PC-9 (cell line): ENCODE results near the gene SPG21. TPM values are rescaled to one million over a fixed set of nuclear protein-coding genes. Genes with fewer than 3 reads are reported as not detected.
A peak's percentile ranks its signal among the peaks of the same experiment; 100 is the strongest.

Source experiments
- BruUV-seq: library from RNA; stranded (reverse); fragments of 400-500 nt; replicated peaks from 2 replicates; lab custom pipeline; 2021; lab: Mats Ljungman, UMichigan
- CTCF ChIA-PET: fragments of 300-600 bp; sonication (Branson Sonifier 250); formaldehyde crosslinking; loops from one replicate; lab custom pipeline; 2022; ENCODE audit warnings: antibody characterized with exemption; lab: Charles Lee
- POLR2A ChIA-PET: fragments of 300-600 bp; sonication (Branson Sonifier 250); formaldehyde crosslinking; loops from one replicate; lab custom pipeline; 2022; ENCODE audit warnings: antibody characterized with exemption; ENCODE audit not compliant: unreplicated experiment; lab: Charles Lee
- DNase-seq, 2 experiments: peaks; one replicate each; pipeline versions ENCODE4 v3.0.0 to v3.0.0-alpha.2; 2015 to 2022; ENCODE audit warnings: mixed read lengths in 1 of 2
- H2AFZ ChIP-seq: fragments of 200-600 bp; sonication (generic); 2 replicates; pipeline ENCODE4 v1.8.1; 2017; ENCODE audit warnings: antibody characterized with exemption
- H3F3A ChIP-seq: fragments of 200-600 bp; sonication (generic); 2 replicates; pipeline ENCODE4 v1.8.1; 2017; ENCODE audit warnings: antibody characterized with exemption, mild to moderate bottlenecking, low read depth; ENCODE audit not compliant: insufficient read depth
- H3K27ac ChIP-seq: fragments of 200-600 bp; sonication (generic); 2 replicates; pipeline ENCODE4 v1.6.1; 2016; ENCODE audit warnings: mixed run types
- H3K27me3 ChIP-seq: fragments of 200-600 bp; sonication (generic); 2 replicates; pipeline ENCODE4 v1.6.1; 2016; ENCODE audit warnings: low read depth, mixed run types; ENCODE audit not compliant: insufficient read depth
- H3K36me3 ChIP-seq: fragments of 200-600 bp; sonication (generic); 2 replicates; pipeline ENCODE4 v1.6.1; 2016; ENCODE audit warnings: low read depth, mixed run types
- H3K4me1 ChIP-seq: fragments of 200-600 bp; sonication (generic); replicated peaks from 2 replicates; pipeline ENCODE4 v1.6.1; 2016; ENCODE audit warnings: mixed run types; ENCODE audit not compliant: insufficient read depth
- H3K4me2 ChIP-seq: fragments of 200-600 bp; sonication (generic); 2 replicates; pipeline ENCODE4 v1.6.1; 2017; ENCODE audit warnings: mixed run types
- H3K4me3 ChIP-seq: fragments of 200-600 bp; sonication (generic); 2 replicates; pipeline ENCODE4 v1.6.1; 2016; ENCODE audit warnings: mixed run types
- H3K79me2 ChIP-seq: fragments of 200-600 bp; sonication (generic); 2 replicates; pipeline ENCODE4 v1.6.1; 2017; ENCODE audit warnings: low read depth, mixed run types
- H3K9me2 ChIP-seq: fragments of 200-600 bp; sonication (generic); 2 replicates; pipeline ENCODE4 v1.8.1; 2017; ENCODE audit warnings: mild to moderate bottlenecking; ENCODE audit not compliant: insufficient read depth
- H3K9me3 ChIP-seq: fragments of 200-600 bp; sonication (generic); 2 replicates; pipeline ENCODE4 v1.8.1; 2016; ENCODE audit warnings: low read depth; ENCODE audit not compliant: insufficient read depth
- H4K20me1 ChIP-seq: fragments of 200-600 bp; sonication (generic); 2 replicates; pipeline ENCODE4 v1.8.1; 2017; ENCODE audit not compliant: insufficient read depth
- CTCF ChIP-seq: fragments of 200-600 bp; sonication (generic); conservative IDR thresholded peaks from 2 replicates; pipeline ENCODE4 v1.6.1; 2017; ENCODE audit warnings: mixed run types, antibody characterized with exemption, mild to moderate bottlenecking, moderate library complexity
- EZH2 ChIP-seq: fragments of 200-600 bp; sonication (generic); IDR thresholded peaks from 2 replicates; pipeline ENCODE4 v1.8.0; 2017; ENCODE audit warnings: antibody characterized with exemption, low read depth
- intact Hi-C: fragments of 100-400 bp; cut with micrococcal nuclease; formaldehyde crosslinking; loops from one replicate; pipeline ENCODE4 v1.10.0; 2022; ENCODE audit not compliant: unreplicated experiment
- total RNA-seq: library from RNA; stranded (reverse); gene quantifications from 2 replicates; pipeline ENCODE4 v1.2.3, GENCODE V29; 2021

The SPG21 gene
- total RNA-seq, 1 experiment from 2014 or later = 91.7 TPM

GRCh38 chr15:64990168-64990470, 405 bp upstream of the SPG21 start:
- Histone ChIP-seq H4K20me1 (no peaks in the 10 kb centered on the region), H3K4me3 (peak overlapping the region; percentile 87), H2AFZ (peak overlapping the region; percentile 83), H3K4me2 (peak overlapping the region; percentile 91), H3K4me1 (peaks cover 10% of the 10 kb centered on the region; the same call in 1 of the 2 replicates), H3F3A (peaks cover 4% of the 10 kb centered on the region; the same call in 1 of the 2 replicates), H3K9me2 (no peaks in the 10 kb centered on the region), H3K36me3 (no peaks in the 10 kb centered on the region), H3K79me2 (peaks cover 29% of the 10 kb centered on the region), H3K27ac (peak overlapping the region; percentile 49), H3K27me3 (no peaks in the 10 kb centered on the region), H3K9me3 (no peaks in the 10 kb centered on the region)
- ChIA-PET POLR2A (interaction anchor here (0.7 kb wide), 1 partner anchor 143 kb away, joined by 5 read pairs; the partner anchor contains the start of gene PDCD7), CTCF (no interaction called here)
- BruUV-seq = TSS peak; percentile 90
- DNase-seq = no peak
- intact Hi-C loops = no loop called here
- TF ChIP-seq CTCF = no peak
- TF ChIP-seq EZH2 = no peak

- BruUV-seq = no TSS peak
- Histone ChIP-seq H3K4me2 (peak overlapping the region; percentile 31; the same call in 1 of the 2 replicates), H3K27ac (no peak overlapping the region), H3K36me3 (0 out of 2 replicates have a peak, but pooled peaks cover 4% of the 10 kb centered on the region), H3K9me2 (no peaks in the 10 kb centered on the region), H3K4me3 (no peak overlapping the region), H2AFZ (no peak overlapping the region), H3K27me3 (no peaks in the 10 kb centered on the region), H3K79me2 (peaks cover 29% of the 10 kb centered on the region), H3F3A (0 out of 2 replicates have a peak, but pooled peaks cover 4% of the 10 kb centered on the region), H3K9me3 (no peaks in the 10 kb centered on the region), H3K4me1 (peaks cover 10% of the 10 kb centered on the region; the same call in 1 of the 2 replicates), H4K20me1 (no peaks in the 10 kb centered on the region)
- POLR2A ChIA-PET = no interaction called here
- DNase-seq = no peak
- CTCF ChIA-PET = no interaction called here
- intact Hi-C loops = no loop called here
- TF ChIP-seq CTCF (no peak), EZH2 (no peak)
These were observed 2.6 kb downstream of the SPG21 start for GRCh38 chr15:64987136-64987535.

GRCh38 chr15:64985366-64986033, 4.2 kb downstream of the SPG21 start:
- Histone ChIP-seq H2AFZ (no peak overlapping the region), H3K4me2 (no peak overlapping the region), H3K36me3 (0 out of 2 replicates have a peak, but pooled peaks cover 4% of the 10 kb centered on the region), H3K27ac (peak overlapping the region; percentile 23; the same call in 1 of the 2 replicates), H3F3A (0 out of 2 replicates have a peak, but pooled peaks cover 4% of the 10 kb centered on the region), H3K79me2 (peaks cover 29% of the 10 kb centered on the region), H3K4me3 (no peak overlapping the region), H3K4me1 (peaks cover 7% of the 10 kb centered on the region; the same call in 1 of the 2 replicates), H3K27me3 (no peaks in the 10 kb centered on the region), H3K9me2 (no peaks in the 10 kb centered on the region), H4K20me1 (no peaks in the 10 kb centered on the region), H3K9me3 (no peaks in the 10 kb centered on the region)
- intact Hi-C loops = no loop called here
- DNase-seq = peak in 1 of 2 experiments; percentile 45
- no peak for TF ChIP-seq EZH2
- TF ChIP-seq CTCF = no peak
- ChIA-PET CTCF (no interaction called here), POLR2A (no interaction called here)
- no TSS peak for BruUV-seq
